ENCODE measurements around the gene LGI4. TPM values are rescaled to one million over a fixed set of nuclear protein-coding genes. Genes with fewer than 3 reads are reported as not detected.
A peak's percentile ranks its signal among the peaks of the same experiment; 100 is the strongest.

LGI4 gene
- total RNA-seq, 4 donors from 2014 or later = 32.0 to 58.6 (median 49.2) TPM

- peak overlapping the region; percentile 43 to 72 (median 58) for H3K27ac ChIP-seq (replicated peaks in 1 of 4)
- H3K27me3 ChIP-seq = peaks cover 0 to under 1% (median 0%) of the 10 kb centered on the region in 4 donors
- H3K4me3 ChIP-seq = peak overlapping the region; percentile 26 to 44 (median 30)
- no peak for TF ChIP-seq POLR2AphosphoS5 (IDR thresholded peaks at IDR 0.05)
- WGBS = 95% methylated on average over 11 of the region's 13 CpGs
- peaks cover 12 to 26% (median 22%) of the 10 kb centered on the region in 4 donors for H3K4me1 ChIP-seq
- DNase-seq (ENCODE audit: extremely low spot score) = no peak
- intact Hi-C loops (cut with DNase I) = no loop called here
- no peaks in the 10 kb centered on the region for H3K9me3 ChIP-seq
- no peaks in the 10 kb centered on the region for H3K36me3 ChIP-seq
These were observed 18.6 kb downstream of the LGI4 start for GRCh38 chr19:35116072-35116801.

GRCh38 chr19:35115177-35115951 is 19.5 kb downstream of the LGI4 start, which contains the start of gene FXYD3:
FXYD3 (plus strand) TSS chr19:35115823; CDS start chr19:35119377, 3,554 bp downstream.
- Histone ChIP-seq H3K9me3 (no peaks in the 10 kb centered on the region), H3K4me3 (peak within 1 kb of the TSS; percentile 34 to 46 (median 37))
- TF ChIP-seq POLR2AphosphoS5 (IDR thresholded peaks at IDR 0.05) (peak in 1 of 2 donors; percentile 43), EP300 (IDR thresholded peaks at IDR 0.05) (no peak)

GRCh38 chr19:35114353-35115176 is 20.3 kb downstream of the LGI4 start:
- H3K27me3 ChIP-seq = peaks cover 0 to 16% (median 0%) of the 10 kb centered on the region in 4 donors
- peak overlapping the region; percentile 34 to 46 (median 37) for H3K4me3 ChIP-seq
- WGBS = 14% methylated on average over 17 of the region's 23 CpGs
- intact Hi-C loops (cut with DNase I) = loop anchor here (1.0 kb wide), 1 partner anchor 21 kb away; the partner anchor contains the start of gene LGI4
- no peaks in the 10 kb centered on the region for H3K9me3 ChIP-seq
- no peaks in the 10 kb centered on the region for H3K36me3 ChIP-seq
- peaks cover 9 to 14% (median 12%) of the 10 kb centered on the region in 4 donors for H3K4me1 ChIP-seq
- peak overlapping the region; percentile 16 to 63 (median 59) for H3K27ac ChIP-seq (replicated peaks in 1 of 4)
- DNase-seq (ENCODE audit: extremely low spot score) = no peak
- TF ChIP-seq POLR2AphosphoS5 (IDR thresholded peaks at IDR 0.05) (peak in 1 of 2 donors; percentile 17), CTCF (IDR thresholded peaks at IDR 0.05) (peak; percentile 80 to 97 (median 83)), EP300 (IDR thresholded peaks at IDR 0.05) (no peak), POLR2A (IDR thresholded peaks at IDR 0.05; ENCODE audit: low read depth) (no peak)

More at GRCh38 chr19:35115177-35115951, 19.5 kb downstream of the LGI4 start, which contains the start of gene FXYD3:
- Histone ChIP-seq H3K36me3 (no peaks in the 10 kb centered on the region), H3K27me3 (peaks cover 0 to 9% (median 0%) of the 10 kb centered on the region in 4 donors), H3K27ac (replicated peaks in 1 of 4) (peak within 1 kb of the TSS; percentile 43 to 72 (median 60)), H3K4me1 (peaks cover 12 to 19% (median 14%) of the 10 kb centered on the region in 4 donors)
- no peak for DNase-seq (ENCODE audit: extremely low spot score)
- WGBS = 60% methylated on average over 11 of the region's 14 CpGs
- intact Hi-C loops (cut with DNase I) = no loop called here

- TF ChIP-seq POLR2A (IDR thresholded peaks at IDR 0.05; ENCODE audit: low read depth) = no peak
- no peak for TF ChIP-seq CTCF (IDR thresholded peaks at IDR 0.05)
- TF ChIP-seq EP300 (IDR thresholded peaks at IDR 0.05) = no peak
- no peak for TF ChIP-seq POLR2AphosphoS5 (IDR thresholded peaks at IDR 0.05)
- Histone ChIP-seq H3K9me3 (no peaks in the 10 kb centered on the region), H3K36me3 (no peaks in the 10 kb centered on the region), H3K4me1 (peaks cover 9 to 18% (median 12%) of the 10 kb centered on the region in 4 donors), H3K27me3 (peaks cover 0 to 26% (median 0%) of the 10 kb centered on the region in 4 donors), H3K27ac (replicated peaks in 1 of 4) (no peak overlapping the region), H3K4me3 (no peak overlapping the region)
- DNase-seq (ENCODE audit: extremely low spot score) = no peak
- WGBS = 81% methylated on average over 14 of the region's 15 CpGs
- intact Hi-C loops (cut with DNase I) = no loop called here
These were observed 21.7 kb downstream of the LGI4 start for GRCh38 chr19:35112995-35113688.

- no peak for TF ChIP-seq POLR2A (IDR thresholded peaks at IDR 0.05; ENCODE audit: low read depth)
- TF ChIP-seq POLR2AphosphoS5 (IDR thresholded peaks at IDR 0.05) = no peak
- no peak for TF ChIP-seq EP300 (IDR thresholded peaks at IDR 0.05)
- no peak for TF ChIP-seq CTCF (IDR thresholded peaks at IDR 0.05)
- Histone ChIP-seq H3K4me3 (no peak overlapping the region), H3K27ac (replicated peaks in 1 of 4) (peak overlapping the region in 2 of 4 donors; percentile 15 to 58), H3K27me3 (peaks cover 0 to 26% (median 0%) of the 10 kb centered on the region in 4 donors), H3K4me1 (peaks cover 9 to 24% (median 14%) of the 10 kb centered on the region in 4 donors), H3K9me3 (no peaks in the 10 kb centered on the region), H3K36me3 (no peaks in the 10 kb centered on the region)
- intact Hi-C loops (cut with DNase I) = no loop called here
- no peak for DNase-seq (ENCODE audit: extremely low spot score)
- WGBS = 62% methylated on average over 9 of the region's 9 CpGs
These were observed 23.9 kb downstream of the LGI4 start for GRCh38 chr19:35110974-35111373.

Data from esophagus muscularis mucosa (tissue), 4 donors.